ENCODE results near the gene UNC45B. TPM values are rescaled to one million over a fixed set of nuclear protein-coding genes. Genes with fewer than 3 reads are reported as not detected.
A peak's percentile ranks its signal among the peaks of the same experiment; 100 is the strongest.

Gene UNC45B
- total RNA-seq, 1 experiment from 2014 or later = 0.22 TPM

GRCh38 chr17:35129154-35129972, 18.3 kb upstream of the UNC45B start:
- no CpG with 5 or more reads among the region's 11 CpGs for WGBS (ENCODE audit: extremely low coverage, insufficient read length, low lambda C conversion rate)
- H4K91ac ChIP-seq (ENCODE audit: insufficient read length, low read depth, low read length) = no peak overlapping the region
- H2AFZ ChIP-seq (ENCODE audit: low read length) = no peak overlapping the region
- H3K4me3 Mint-ChIP-seq = no peak overlapping the region
- H3K79me2 ChIP-seq (ENCODE audit: insufficient read depth, low read length) = no peaks in the 10 kb centered on the region
- no peak overlapping the region for H2AK5ac ChIP-seq (ENCODE audit: insufficient read length, low read length)
- no peaks in the 10 kb centered on the region for H3K79me1 ChIP-seq (ENCODE audit: insufficient read depth, low read depth, low read length, poor library complexity, severe bottlenecking)
- H3K27ac ChIP-seq (ENCODE audit: insufficient read length, low read depth, low read length) = no peak overlapping the region
- no peak overlapping the region for H2BK120ac ChIP-seq (ENCODE audit: low read depth, low read length, poor library complexity, severe bottlenecking)
- H3K14ac ChIP-seq (ENCODE audit: insufficient read depth, low read length) = no peak overlapping the region
- peak overlapping the region in 1 of 3 experiments; percentile 16; a peak in 2 of 7 replicates for H3K27ac Mint-ChIP-seq
- H3K23ac ChIP-seq (ENCODE audit: insufficient read length, low read depth, low read length) = no peak overlapping the region
- H3K56ac ChIP-seq (ENCODE audit: insufficient read length, low read depth, low read length) = no peak overlapping the region
- H4K5ac ChIP-seq (ENCODE audit: insufficient read length, low read depth, low read length) = no peak overlapping the region
- no peak overlapping the region for H3K18ac ChIP-seq (ENCODE audit: insufficient read length, low read depth, low read length)
- no peak overlapping the region for H3K4ac ChIP-seq (ENCODE audit: low read depth, low read length)
- H3K27me3 ChIP-seq (ENCODE audit: insufficient read depth, low read length) = no peaks in the 10 kb centered on the region
- H3K9me3 ChIP-seq (ENCODE audit: control insufficient read depth, low read depth, low read length) = no peaks in the 10 kb centered on the region
- no peak overlapping the region for H2BK20ac ChIP-seq (ENCODE audit: low read depth, low read length, poor library complexity, severe bottlenecking)
- H3T11ph ChIP-seq (ENCODE audit: low read length) = no peak overlapping the region
- DNase-seq = no peak
- H4K8ac ChIP-seq (replicated peaks; ENCODE audit: insufficient read length, low read depth, low read length) = no peak overlapping the region
- no peaks in the 10 kb centered on the region; a peak in 1 of 5 replicates for H3K9me3 Mint-ChIP-seq
- H3K27me3 Mint-ChIP-seq (ENCODE audit: low read depth) = peaks cover 7% of the 10 kb centered on the region
- no peak overlapping the region for H2BK15ac ChIP-seq (ENCODE audit: low read depth, low read length)
- no peak overlapping the region for H2BK5ac ChIP-seq (ENCODE audit: insufficient read length, low read length)
- H3K36me3 Mint-ChIP-seq (ENCODE audit: insufficient read depth in 1 of 3, low read depth in 3 of 3) = peaks cover 29 to 44% (median 32%) of the 10 kb centered on the region in 3 experiments
- H3K9ac ChIP-seq (ENCODE audit: extremely low read depth, insufficient read length, low read length) = no peak overlapping the region
- no peaks in the 10 kb centered on the region for H3K4me1 Mint-ChIP-seq
- no peak overlapping the region for H3K4me2 ChIP-seq (ENCODE audit: insufficient read depth, insufficient read length, low read length)
- no peaks in the 10 kb centered on the region for H3K4me1 ChIP-seq (ENCODE audit: insufficient read depth, low read length)
- no peaks in the 10 kb centered on the region for H4K20me1 ChIP-seq (ENCODE audit: control insufficient read depth, insufficient read depth, insufficient read length)
- H3K23me2 ChIP-seq (ENCODE audit: insufficient read length, low read depth, low read length, poor library complexity, severe bottlenecking) = no peaks in the 10 kb centered on the region
- TF ChIP-seq, protein P1, sequence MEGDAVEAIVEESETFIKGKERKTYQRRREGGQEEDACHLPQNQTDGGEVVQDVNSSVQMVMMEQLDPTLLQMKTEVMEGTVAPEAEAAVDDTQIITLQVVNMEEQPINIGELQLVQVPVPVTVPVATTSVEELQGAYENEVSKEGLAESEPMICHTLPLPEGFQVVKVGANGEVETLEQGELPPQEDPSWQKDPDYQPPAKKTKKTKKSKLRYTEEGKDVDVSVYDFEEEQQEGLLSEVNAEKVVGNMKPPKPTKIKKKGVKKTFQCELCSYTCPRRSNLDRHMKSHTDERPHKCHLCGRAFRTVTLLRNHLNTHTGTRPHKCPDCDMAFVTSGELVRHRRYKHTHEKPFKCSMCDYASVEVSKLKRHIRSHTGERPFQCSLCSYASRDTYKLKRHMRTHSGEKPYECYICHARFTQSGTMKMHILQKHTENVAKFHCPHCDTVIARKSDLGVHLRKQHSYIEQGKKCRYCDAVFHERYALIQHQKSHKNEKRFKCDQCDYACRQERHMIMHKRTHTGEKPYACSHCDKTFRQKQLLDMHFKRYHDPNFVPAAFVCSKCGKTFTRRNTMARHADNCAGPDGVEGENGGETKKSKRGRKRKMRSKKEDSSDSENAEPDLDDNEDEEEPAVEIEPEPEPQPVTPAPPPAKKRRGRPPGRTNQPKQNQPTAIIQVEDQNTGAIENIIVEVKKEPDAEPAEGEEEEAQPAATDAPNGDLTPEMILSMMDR (conservative IDR thresholded peaks at IDR 0.05) = no peak
- H2BK12ac ChIP-seq (ENCODE audit: insufficient read length, low read depth, low read length) = no peak overlapping the region

All from H9 (cell line).